GM03348 (cell line): ENCODE measurements around the gene XRCC5.
"Not testable (repeated sequence)": the region's sequence is repeated elsewhere in the genome, so short reads cannot be mapped to it uniquely, and the experiment has no call there.

Source experiments
- DNase-seq: peaks from one replicate; pipeline ENCODE4 v3.0.0; 2012; ENCODE audit warnings: low spot score

The XRCC5 gene

GRCh38 chr2:216118474-216118873 is 9.3 kb downstream of the XRCC5 start:
- no peak for DNase-seq

DNA sequence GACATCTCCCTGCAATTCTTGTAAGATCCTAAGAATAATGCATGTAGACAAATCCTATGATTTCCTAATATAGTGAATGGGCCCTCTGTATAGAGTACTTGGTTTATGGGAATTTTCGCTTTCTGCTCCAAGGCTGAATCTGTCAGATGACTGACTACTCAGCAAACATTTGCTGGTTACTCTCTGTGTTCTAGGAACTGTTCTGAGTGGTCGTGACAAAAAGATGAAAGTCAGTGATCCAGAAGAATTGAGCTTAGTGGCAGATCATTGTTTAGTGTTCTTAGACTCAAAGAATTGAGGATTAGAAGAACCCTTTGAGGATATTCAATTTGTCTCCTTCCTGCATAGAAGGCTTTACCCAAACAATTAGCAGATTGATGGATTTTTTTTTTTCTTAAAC is 10.0 kb downstream of the XRCC5 start:
- DNase-seq, result no peak

- DNase-seq, result no peak
These were observed 10.8 kb downstream of the XRCC5 start for GRCh38 chr2:216119986-216120385.

- no peak for DNase-seq
These were observed 12.1 kb downstream of the XRCC5 start for GRCh38 chr2:216121255-216121654.

DNA sequence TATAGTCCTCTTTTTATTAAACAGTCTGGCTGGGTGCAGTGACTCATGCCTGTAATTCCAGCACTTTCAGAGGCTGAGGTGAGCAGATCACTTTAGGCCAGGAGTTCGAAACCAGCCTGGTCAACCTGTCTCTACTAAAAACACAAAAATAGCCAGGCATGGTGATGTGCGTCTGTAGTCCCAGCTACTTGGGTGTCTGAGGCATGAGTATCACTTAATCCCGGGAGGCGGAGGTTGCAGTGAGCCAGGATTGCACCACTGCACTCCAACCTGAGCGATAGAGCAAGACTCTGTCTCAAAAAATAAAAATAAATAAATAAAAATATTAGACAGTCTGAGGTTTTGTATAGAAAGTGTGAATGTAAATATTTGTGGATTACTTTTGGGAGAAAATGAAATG is 17.8 kb downstream of the XRCC5 start:
- no peak for DNase-seq

DNA sequence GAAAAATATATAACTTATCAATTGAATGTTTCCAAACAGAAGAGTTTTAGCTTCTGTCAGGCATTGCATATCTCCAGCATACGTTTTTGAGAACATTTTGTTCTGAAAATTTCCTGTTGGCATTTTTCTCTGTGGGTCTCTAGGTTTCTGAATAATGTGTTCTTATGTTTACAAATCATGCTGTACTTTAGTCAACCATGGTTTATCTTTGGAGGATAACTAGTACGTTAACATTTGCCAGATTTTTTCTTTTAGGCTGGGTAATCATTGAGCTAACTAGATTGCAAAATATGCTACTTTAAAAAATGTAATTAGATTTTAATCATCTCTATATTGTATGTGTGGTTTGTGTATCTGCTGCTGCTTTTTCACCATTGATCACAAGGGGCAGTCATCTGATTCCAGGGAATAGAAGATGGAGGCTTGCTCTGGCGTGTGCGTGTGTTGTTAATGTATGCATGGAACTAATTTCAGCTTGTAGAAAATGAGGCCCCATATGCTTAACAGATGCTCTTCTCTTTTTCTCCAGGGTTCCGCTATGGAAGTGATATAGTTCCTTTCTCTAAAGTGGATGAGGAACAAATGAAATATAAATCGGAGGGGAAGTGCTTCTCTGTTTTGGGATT is 21.3 kb downstream of the XRCC5 start:
- DNase-seq, result no peak

DNA sequence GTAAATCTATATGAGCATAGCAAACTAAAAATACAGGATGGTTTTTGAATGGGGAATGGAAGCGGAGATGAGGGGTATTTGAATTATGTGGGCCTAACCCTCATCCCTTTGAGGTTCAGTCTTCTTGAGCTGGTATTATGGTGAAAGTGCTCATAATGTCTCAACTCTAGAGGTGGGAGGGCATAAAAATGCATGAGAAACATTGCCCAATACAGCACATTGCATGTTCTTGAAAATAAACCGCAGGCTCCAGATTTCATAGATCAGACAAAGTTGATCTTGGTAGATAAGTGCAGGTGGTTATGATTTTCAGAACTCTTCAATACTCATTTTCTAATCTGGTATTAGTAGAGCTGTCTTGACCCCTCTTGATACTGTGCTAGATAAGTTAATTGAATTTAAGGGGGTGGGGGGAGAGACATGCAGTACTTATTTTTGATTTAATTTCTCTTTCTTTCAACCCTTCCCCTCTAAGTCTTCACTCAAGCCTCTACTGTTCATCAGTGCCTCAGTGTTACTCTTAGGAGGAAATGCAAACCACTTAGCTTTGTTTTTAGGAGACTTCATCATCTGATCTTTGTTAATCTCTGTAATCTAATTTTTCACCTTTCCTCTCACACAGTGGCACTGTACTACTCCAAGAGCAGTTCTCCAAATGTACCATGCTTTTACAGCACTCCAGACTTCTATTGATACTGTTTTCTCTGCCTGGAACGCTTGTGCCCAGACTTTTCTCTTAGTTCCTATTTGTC is 22.2 kb downstream of the XRCC5 start:
- no peak for DNase-seq

DNA sequence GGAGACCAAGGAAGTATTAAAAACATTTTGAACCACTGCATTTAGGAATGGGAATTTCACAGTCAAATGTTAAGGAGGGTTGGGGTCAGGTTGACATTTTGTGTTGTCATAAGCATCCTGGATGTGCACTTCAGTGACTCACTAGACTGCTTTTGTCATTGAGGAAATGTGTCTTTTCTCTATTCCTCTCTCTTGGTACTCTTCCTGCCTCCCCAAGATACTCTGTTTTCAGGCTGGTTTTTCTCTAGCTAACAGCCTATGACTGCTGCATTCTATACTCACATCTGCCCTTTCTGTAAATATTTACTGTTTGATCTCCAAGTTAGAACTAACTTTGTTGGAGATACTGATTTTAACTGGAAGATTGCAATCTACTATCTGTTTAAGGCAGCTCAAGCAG is 23.4 kb downstream of the XRCC5 start:
- DNase-seq, result no peak

- no peak for DNase-seq
These were observed 24.2 kb downstream of the XRCC5 start for GRCh38 chr2:216133397-216133796.

GRCh38 chr2:216134958-216135541 is 25.9 kb downstream of the XRCC5 start:
- DNase-seq, result no peak

DNA sequence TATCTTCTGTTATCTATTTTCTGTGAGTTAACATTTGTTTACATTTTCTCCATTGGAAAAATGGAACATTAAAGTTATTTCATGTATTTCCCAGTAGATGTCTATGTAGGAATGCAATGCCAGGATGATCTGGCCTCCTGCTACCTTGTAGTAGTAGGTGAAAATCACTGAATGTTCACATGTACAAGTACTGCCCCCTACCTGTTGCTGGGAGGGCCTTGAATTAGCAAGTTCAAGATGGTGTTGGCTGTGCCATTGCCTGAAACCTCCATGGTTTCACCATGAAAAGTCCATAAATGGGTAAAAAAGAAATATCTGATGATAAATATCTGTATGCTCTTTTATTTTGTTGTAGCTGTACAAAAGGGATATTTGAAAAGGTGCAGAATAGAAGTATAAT is 30.7 kb downstream of the XRCC5 start:
- no peak for DNase-seq

DNA sequence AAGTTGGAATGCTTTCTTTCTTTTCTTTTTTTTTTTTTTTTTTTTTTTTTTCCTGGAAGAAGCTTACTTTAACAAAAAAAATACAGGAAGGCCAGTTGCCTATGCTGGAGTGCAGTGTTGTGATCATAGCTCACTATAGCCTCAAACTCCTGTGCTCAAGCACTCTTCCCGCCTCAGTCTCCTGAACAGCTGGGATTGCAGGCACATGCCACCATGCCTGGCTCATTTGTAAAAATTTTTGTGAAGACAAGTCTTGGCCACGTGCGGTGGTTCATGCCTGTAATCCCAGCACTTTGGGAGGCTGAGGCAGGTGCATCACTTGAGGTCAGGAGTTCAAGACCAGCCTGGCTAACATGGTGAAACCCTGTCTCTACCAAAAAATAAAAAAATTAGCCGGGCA is 32.4 kb downstream of the XRCC5 start:
- not testable (repeated sequence) for DNase-seq

GRCh38 chr2:216142540-216142939 is 33.4 kb downstream of the XRCC5 start:
- DNase-seq, result peak; percentile 78

DNA sequence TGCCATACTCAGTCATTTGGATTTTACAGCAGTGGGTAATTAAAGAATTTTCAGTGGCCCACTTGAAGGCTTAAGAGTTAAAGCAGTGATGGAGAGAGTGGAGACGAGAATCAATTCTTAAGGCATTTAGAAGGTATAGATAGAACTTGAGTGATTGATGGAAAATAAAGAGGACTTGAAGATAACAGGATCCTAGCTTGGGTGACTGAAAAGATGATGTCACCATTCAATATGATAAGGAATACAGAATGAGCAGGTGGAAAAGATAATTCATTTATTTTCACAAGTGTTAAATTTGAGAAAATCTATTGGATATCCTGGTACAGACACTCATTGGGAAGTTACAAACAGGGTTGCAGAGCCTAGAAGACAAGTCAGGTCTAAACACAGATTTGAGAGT is 35.2 kb downstream of the XRCC5 start:
- no peak for DNase-seq

GRCh38 chr2:216144857-216145256 is 35.7 kb downstream of the XRCC5 start:
- no peak for DNase-seq

- DNase-seq, result no peak
These were observed 37.4 kb downstream of the XRCC5 start for GRCh38 chr2:216146573-216146972.

- DNase-seq, result no peak
These were observed 38.3 kb downstream of the XRCC5 start for GRCh38 chr2:216147172-216148131.

DNA sequence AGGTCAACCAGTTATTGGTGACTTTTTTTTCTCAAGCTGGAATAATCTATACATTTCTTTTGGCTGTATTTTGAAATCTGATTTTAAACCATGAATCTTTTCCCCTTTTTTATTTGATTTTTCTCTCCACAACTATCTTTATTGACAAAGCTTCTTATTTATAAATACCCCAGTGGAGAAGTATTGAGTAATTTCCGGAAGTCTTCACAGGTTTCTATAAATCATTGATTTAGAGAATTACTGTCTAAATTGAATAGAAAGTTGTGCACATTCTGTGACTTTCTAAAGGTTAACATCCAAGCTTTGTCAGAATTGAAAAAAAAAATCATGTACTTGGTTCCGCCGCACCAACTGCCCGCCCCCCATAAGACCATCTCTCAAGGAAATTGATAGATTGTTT is 39.8 kb downstream of the XRCC5 start:
- no peak for DNase-seq

DNA sequence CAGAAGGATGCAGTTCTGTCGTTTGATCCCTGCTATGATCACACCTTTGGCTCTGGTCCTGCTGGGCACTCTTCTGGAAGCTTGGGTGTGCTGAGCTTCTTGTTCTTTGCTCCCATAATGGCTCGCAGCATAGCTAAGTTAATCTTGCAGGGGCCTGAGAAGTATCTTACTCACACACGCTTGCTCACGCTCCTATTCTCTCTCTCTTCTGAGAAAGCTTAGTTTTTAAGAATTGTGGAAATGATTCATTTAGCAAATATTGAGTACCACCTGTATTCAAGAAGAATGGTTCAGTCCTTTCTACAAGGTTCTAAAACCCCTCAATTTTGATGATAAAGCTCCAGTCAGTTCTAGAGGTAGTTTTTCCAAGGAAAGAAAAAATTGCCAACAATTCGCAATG is 40.6 kb downstream of the XRCC5 start:
- DNase-seq, result peak; percentile 6

DNA sequence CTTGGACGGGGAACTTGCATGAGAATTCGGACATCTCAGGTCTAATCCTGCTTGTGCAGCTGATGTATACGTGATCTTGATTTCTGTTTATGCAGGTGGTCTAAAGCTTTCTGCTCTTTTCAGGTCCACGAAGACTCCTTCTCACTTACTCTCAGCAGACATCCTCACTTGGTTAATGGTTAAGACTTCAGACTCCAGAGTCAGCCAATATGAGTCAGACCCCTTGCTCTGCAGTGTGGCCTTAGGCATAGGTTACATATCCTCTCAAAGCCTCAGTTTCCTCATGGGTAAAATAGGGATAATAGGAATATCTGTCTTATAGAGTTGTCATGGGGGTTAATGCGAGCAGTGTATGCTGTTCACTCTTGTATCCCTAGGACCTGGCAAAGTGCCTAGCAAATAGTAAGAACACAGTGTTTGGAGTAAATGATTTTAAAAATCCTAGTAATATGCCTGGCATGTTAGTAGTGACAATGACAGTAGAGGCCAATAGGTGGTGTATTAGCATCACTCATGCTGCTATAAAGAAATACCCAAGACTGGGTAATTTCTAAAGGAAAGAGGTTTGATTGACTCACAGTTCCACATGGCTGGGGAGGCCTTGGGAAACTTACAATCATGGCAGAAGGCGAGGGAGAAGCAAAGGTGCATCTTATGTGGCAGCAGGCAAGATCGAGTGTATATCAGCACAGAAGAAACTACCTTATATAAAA is 42.3 kb downstream of the XRCC5 start:
- DNase-seq, result no peak

DNA sequence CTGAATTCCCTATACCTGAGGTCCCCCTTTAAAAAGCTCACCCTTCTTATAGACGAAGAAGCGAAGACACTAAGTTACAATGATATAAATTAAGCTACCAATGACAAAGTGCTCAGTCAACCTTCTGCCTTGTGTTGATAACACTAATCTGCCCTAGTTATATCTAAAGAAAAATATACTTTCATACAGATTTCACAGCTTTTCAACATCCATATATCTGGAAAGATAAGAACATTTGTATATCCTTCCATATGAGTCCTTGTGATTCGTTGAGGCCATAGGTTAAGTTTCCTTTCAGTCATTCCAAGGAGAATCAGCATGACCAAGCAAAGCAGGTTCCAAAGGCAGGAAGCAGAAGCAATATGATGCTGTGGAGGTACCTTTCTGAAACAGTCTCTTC is 46.8 kb downstream of the XRCC5 start:
- no peak for DNase-seq

DNA sequence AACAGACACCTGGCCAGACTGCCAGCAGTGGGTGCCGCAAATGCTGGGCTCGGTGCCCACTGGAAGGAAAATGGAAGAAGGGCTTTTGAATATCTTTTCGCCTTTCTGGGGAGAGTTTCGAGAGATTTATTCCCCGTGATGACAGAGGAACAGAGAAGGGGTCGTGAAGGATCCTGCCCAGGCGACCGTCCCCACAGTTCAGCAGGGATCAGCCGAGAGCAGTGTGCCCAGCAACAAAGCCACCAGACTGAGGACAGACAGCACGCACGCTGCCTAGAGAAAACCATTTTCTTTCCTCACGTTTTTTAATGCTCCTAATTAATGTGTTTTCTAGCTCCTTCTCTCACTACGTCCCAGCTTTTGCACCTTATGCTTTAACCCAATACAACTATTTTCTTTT is 47.7 kb downstream of the XRCC5 start:
- no peak for DNase-seq
